ENCODE measurements around the gene A4GALT. TPM values are rescaled to one million over a fixed set of nuclear protein-coding genes. Genes with fewer than 3 reads are reported as not detected.

A4GALT gene
- total RNA-seq, 1 donor from 2014 or later = 0.41 TPM

Small RNA genes within 50 kb of the gene (small RNA-seq; reads per million reads assigned to genes)
- gene RF00019 = not detected

Other genes with a start within 250 kb of the A4GALT start
- 17.9 TPM for gene RRP7A, start 201.1 kb downstream of the A4GALT start, total RNA-seq
- 4.9 TPM for gene SERHL2, start 166.9 kb downstream of the A4GALT start, total RNA-seq
- 28.5 TPM for gene POLDIP3, start 106.0 kb downstream of the A4GALT start, total RNA-seq
- 0.82 TPM for gene ATP5MGL, start 80.3 kb downstream of the A4GALT start, total RNA-seq
- gene CYB5R3, start 71.5 kb downstream of the A4GALT start, total RNA-seq = 11.8 TPM
- 84.8 TPM for gene ARFGAP3, start 136.4 kb upstream of the A4GALT start, total RNA-seq